Stimulated activated CD8-positive, alpha-beta memory T cell treated with anti-CD3 and anti-CD28 coated beads, Interleukin-12 subunit alpha, Interleukin-12 subunit beta, amount 100 ng/mL, for 1 hour (primary cell): Measurements from ENCODE around the gene CDYL.

Experiments used
- DNase-seq: peaks from one replicate; pipeline ENCODE4 v3.0.0-alpha.2; 2020; ENCODE audit warnings: low read depth

Gene CDYL

GRCh38 chr6:4774296-4774695, 1.9 kb upstream of the CDYL start:
- no peak for DNase-seq

GRCh38 chr6:4774715-4775493, 1.3 kb upstream of the CDYL start:
- DNase-seq = no peak

- peak; percentile 44 for DNase-seq
Observed at GRCh38 chr6:4775494-4776130, 592 bp upstream of the CDYL start.

GRCh38 chr6:4776493-4777393, 539 bp downstream of the CDYL start:
- no peak for DNase-seq

- DNase-seq = no peak
Observed at GRCh38 chr6:4777394-4777935, 1.3 kb downstream of the CDYL start.

- no peak for DNase-seq
Observed at GRCh38 chr6:4778086-4778485, 1.9 kb downstream of the CDYL start.

GRCh38 chr6:4780360-4780812, 4.2 kb downstream of the CDYL start:
- no peak for DNase-seq

- DNase-seq = no peak
Observed at GRCh38 chr6:4781426-4781825, 5.2 kb downstream of the CDYL start.

- DNase-seq = no peak
Observed at GRCh38 chr6:4781967-4782575, 5.9 kb downstream of the CDYL start.

GRCh38 chr6:4786996-4787395, 10.8 kb downstream of the CDYL start:
- DNase-seq = no peak

GRCh38 chr6:4788482-4788881, 12.3 kb downstream of the CDYL start:
- no peak for DNase-seq

- DNase-seq = no peak
Observed at GRCh38 chr6:4788953-4789584, 12.9 kb downstream of the CDYL start.

GRCh38 chr6:4790158-4790899, 14.1 kb downstream of the CDYL start:
- no peak for DNase-seq

GRCh38 chr6:4794140-4794707, 18.0 kb downstream of the CDYL start:
- DNase-seq = no peak

GRCh38 chr6:4797587-4797986, 21.4 kb downstream of the CDYL start:
- DNase-seq = no peak

GRCh38 chr6:4799912-4800311, 23.7 kb downstream of the CDYL start:
- no peak for DNase-seq

GRCh38 chr6:4800662-4801061, 24.5 kb downstream of the CDYL start:
- DNase-seq = no peak

- DNase-seq = no peak
Observed at GRCh38 chr6:4801491-4802110, 25.4 kb downstream of the CDYL start.

- no peak for DNase-seq
Observed at GRCh38 chr6:4802312-4802935, 26.2 kb downstream of the CDYL start.
